ENCODE results near the gene OR9Q1.

DNA sequence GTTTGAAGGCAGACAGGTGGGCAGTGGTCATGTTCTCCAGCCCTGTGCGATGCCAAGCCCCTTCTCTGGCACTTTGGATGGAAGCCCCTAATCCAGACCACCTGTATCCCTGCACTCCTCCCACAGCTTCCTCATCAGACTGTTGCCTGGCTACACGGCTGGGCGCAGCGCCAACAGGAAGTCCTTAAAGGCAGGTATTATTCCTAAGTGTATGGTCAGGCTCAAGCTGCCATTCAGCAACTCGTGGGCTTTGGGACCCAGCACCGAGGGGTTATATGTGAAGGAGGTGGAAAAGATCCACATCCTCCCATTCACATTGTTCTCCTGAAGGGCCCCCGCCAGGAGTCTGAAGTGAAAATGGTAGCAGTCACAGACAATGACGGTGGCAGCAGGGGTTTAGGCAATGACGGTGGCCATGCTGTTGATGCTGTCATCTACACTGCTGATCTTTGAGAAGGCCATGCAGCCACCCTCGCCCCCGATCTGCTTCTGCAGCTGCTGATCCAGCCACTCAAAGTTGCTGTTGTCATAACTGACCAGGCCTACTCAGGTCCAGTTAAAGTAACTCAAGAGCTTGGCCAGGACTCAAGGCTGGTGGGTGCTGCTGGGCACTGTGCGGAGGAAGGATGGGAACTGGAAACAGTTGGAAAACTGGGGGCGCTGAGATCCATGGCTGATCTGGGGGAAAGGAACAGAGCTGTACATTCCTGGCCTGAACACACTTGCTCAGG lies 34.8 kb downstream of the OR9Q1 start:
- TF ChIP-seq, protein P1, sequence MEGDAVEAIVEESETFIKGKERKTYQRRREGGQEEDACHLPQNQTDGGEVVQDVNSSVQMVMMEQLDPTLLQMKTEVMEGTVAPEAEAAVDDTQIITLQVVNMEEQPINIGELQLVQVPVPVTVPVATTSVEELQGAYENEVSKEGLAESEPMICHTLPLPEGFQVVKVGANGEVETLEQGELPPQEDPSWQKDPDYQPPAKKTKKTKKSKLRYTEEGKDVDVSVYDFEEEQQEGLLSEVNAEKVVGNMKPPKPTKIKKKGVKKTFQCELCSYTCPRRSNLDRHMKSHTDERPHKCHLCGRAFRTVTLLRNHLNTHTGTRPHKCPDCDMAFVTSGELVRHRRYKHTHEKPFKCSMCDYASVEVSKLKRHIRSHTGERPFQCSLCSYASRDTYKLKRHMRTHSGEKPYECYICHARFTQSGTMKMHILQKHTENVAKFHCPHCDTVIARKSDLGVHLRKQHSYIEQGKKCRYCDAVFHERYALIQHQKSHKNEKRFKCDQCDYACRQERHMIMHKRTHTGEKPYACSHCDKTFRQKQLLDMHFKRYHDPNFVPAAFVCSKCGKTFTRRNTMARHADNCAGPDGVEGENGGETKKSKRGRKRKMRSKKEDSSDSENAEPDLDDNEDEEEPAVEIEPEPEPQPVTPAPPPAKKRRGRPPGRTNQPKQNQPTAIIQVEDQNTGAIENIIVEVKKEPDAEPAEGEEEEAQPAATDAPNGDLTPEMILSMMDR (conservative IDR thresholded peaks at IDR 0.05; ENCODE audit: low read length): no peak
- TF ChIP-seq EZH2phosphoT487 (IDR thresholded peaks at IDR 0.05; ENCODE audit: borderline replicate concordance): no peak

All from Loucy (cell line).